ENCODE data around the gene CTDSP2.

Gene CTDSP2

GRCh38 chr12:57846577-57847319, at the start of gene CTDSP2:
Gene CTDSP2 (minus strand): TSS chr12:57846729. CDS start chr12:57846435, 294 bp downstream.
- H3K4me3 ChIP-seq (ENCODE audit: low read length in 2 of 2) = peak within 1 kb of the TSS; percentile 90 to 96
- peak within 1 kb of the TSS; percentile 97 to 98 for H3K27ac ChIP-seq (ENCODE audit: low read depth in 2 of 2, low read length in 2 of 2)
- peaks cover 0 to 3% of the 10 kb centered on the region in 2 donors for H3K36me3 ChIP-seq (ENCODE audit: control insufficient read depth in 2 of 2, insufficient read depth in 2 of 2, low read length in 2 of 2)
- no peaks in the 10 kb centered on the region for H3K9me3 ChIP-seq (ENCODE audit: control insufficient read depth in 2 of 2, low read length in 2 of 2)
- peak within 1 kb of the TSS; percentile 98 to 99 for H3K9ac ChIP-seq (ENCODE audit: low read depth in 1 of 2, low read length in 2 of 2)
- peaks cover 28 to 30% of the 10 kb centered on the region in 2 donors for H3K4me1 ChIP-seq (ENCODE audit: control insufficient read depth in 2 of 2, insufficient read depth in 2 of 2, low read length in 2 of 2)
- H3K27me3 ChIP-seq (ENCODE audit: control insufficient read depth in 2 of 2, insufficient read depth in 2 of 2, low read length in 2 of 2) = no peaks in the 10 kb centered on the region

GRCh38 chr12:57896115-57896433, 49.5 kb upstream of the CTDSP2 start:
- H3K9me3 ChIP-seq (ENCODE audit: control insufficient read depth in 2 of 2, low read length in 2 of 2) = no peaks in the 10 kb centered on the region
- H3K36me3 ChIP-seq (ENCODE audit: control insufficient read depth in 2 of 2, insufficient read depth in 2 of 2, low read length in 2 of 2) = no peaks in the 10 kb centered on the region
- peak overlapping the region; percentile 77 to 92 for H3K27ac ChIP-seq (ENCODE audit: low read depth in 2 of 2, low read length in 2 of 2)
- peak overlapping the region; percentile 60 to 69 for H3K4me3 ChIP-seq (ENCODE audit: low read length in 2 of 2)
- H3K27me3 ChIP-seq (ENCODE audit: control insufficient read depth in 2 of 2, insufficient read depth in 2 of 2, low read length in 2 of 2) = no peaks in the 10 kb centered on the region
- peak overlapping the region; percentile 68 to 89 for H3K9ac ChIP-seq (ENCODE audit: low read depth in 1 of 2, low read length in 2 of 2)
- peaks cover 54 to 68% of the 10 kb centered on the region in 2 donors for H3K4me1 ChIP-seq (ENCODE audit: control insufficient read depth in 2 of 2, insufficient read depth in 2 of 2, low read length in 2 of 2)

GRCh38 chr12:57895389-57896114, 49.0 kb upstream of the CTDSP2 start:
- no peaks in the 10 kb centered on the region for H3K9me3 ChIP-seq (ENCODE audit: control insufficient read depth in 2 of 2, low read length in 2 of 2)

GRCh38 chr12:57894399-57895292, 48.1 kb upstream of the CTDSP2 start:
- H3K9me3 ChIP-seq (ENCODE audit: control insufficient read depth in 2 of 2, low read length in 2 of 2) = no peaks in the 10 kb centered on the region
- no peaks in the 10 kb centered on the region for H3K36me3 ChIP-seq (ENCODE audit: control insufficient read depth in 2 of 2, insufficient read depth in 2 of 2, low read length in 2 of 2)
- H3K27ac ChIP-seq (ENCODE audit: low read depth in 2 of 2, low read length in 2 of 2) = peak overlapping the region; percentile 77 to 92
- peak overlapping the region; percentile 54 to 61 for H3K9ac ChIP-seq (ENCODE audit: low read depth in 1 of 2, low read length in 2 of 2)
- no peaks in the 10 kb centered on the region for H3K27me3 ChIP-seq (ENCODE audit: control insufficient read depth in 2 of 2, insufficient read depth in 2 of 2, low read length in 2 of 2)
- H3K4me1 ChIP-seq (ENCODE audit: control insufficient read depth in 2 of 2, insufficient read depth in 2 of 2, low read length in 2 of 2) = peaks cover 66 to 82% of the 10 kb centered on the region in 2 donors
- peak overlapping the region in 1 of 2 donors; percentile 52 for H3K4me3 ChIP-seq (ENCODE audit: low read length in 2 of 2)

More at GRCh38 chr12:57895389-57896114, 49.0 kb upstream of the CTDSP2 start:
- Histone ChIP-seq H3K4me1 (ENCODE audit: control insufficient read depth in 2 of 2, insufficient read depth in 2 of 2, low read length in 2 of 2) (peaks cover 57 to 73% of the 10 kb centered on the region in 2 donors), H3K36me3 (ENCODE audit: control insufficient read depth in 2 of 2, insufficient read depth in 2 of 2, low read length in 2 of 2) (no peaks in the 10 kb centered on the region), H3K27me3 (ENCODE audit: control insufficient read depth in 2 of 2, insufficient read depth in 2 of 2, low read length in 2 of 2) (no peaks in the 10 kb centered on the region), H3K4me3 (ENCODE audit: low read length in 2 of 2) (peak overlapping the region; percentile 60 to 69), H3K27ac (ENCODE audit: low read depth in 2 of 2, low read length in 2 of 2) (peak overlapping the region; percentile 77 to 92), H3K9ac (ENCODE audit: low read depth in 1 of 2, low read length in 2 of 2) (peak overlapping the region; percentile 68 to 89)

GRCh38 chr12:57893431-57894353, 47.2 kb upstream of the CTDSP2 start:
- Histone ChIP-seq H3K9me3 (ENCODE audit: control insufficient read depth in 2 of 2, low read length in 2 of 2) (no peaks in the 10 kb centered on the region), H3K4me3 (ENCODE audit: low read length in 2 of 2) (peak overlapping the region; percentile 29 to 52), H3K4me1 (ENCODE audit: control insufficient read depth in 2 of 2, insufficient read depth in 2 of 2, low read length in 2 of 2) (peaks cover 74 to 90% of the 10 kb centered on the region in 2 donors), H3K9ac (ENCODE audit: low read depth in 1 of 2, low read length in 2 of 2) (peak overlapping the region; percentile 54 to 61), H3K27me3 (ENCODE audit: control insufficient read depth in 2 of 2, insufficient read depth in 2 of 2, low read length in 2 of 2) (no peaks in the 10 kb centered on the region), H3K27ac (ENCODE audit: low read depth in 2 of 2, low read length in 2 of 2) (peak overlapping the region; percentile 77 to 92), H3K36me3 (ENCODE audit: control insufficient read depth in 2 of 2, insufficient read depth in 2 of 2, low read length in 2 of 2) (no peaks in the 10 kb centered on the region)

- Histone ChIP-seq H3K9ac (ENCODE audit: low read depth in 1 of 2, low read length in 2 of 2) (peak overlapping the region in 1 of 2 donors; percentile 54), H3K27ac (ENCODE audit: low read depth in 2 of 2, low read length in 2 of 2) (peak overlapping the region; percentile 77 to 92), H3K4me1 (ENCODE audit: control insufficient read depth in 2 of 2, insufficient read depth in 2 of 2, low read length in 2 of 2) (peaks cover 73 to 89% of the 10 kb centered on the region in 2 donors)
These were observed 45.9 kb upstream of the CTDSP2 start for GRCh38 chr12:57892232-57892972.

GRCh38 chr12:57891542-57892228, 45.2 kb upstream of the CTDSP2 start:
- Histone ChIP-seq H3K4me3 (ENCODE audit: low read length in 2 of 2) (no peak overlapping the region), H3K9me3 (ENCODE audit: control insufficient read depth in 2 of 2, low read length in 2 of 2) (no peaks in the 10 kb centered on the region), H3K36me3 (ENCODE audit: control insufficient read depth in 2 of 2, insufficient read depth in 2 of 2, low read length in 2 of 2) (no peaks in the 10 kb centered on the region), H3K27me3 (ENCODE audit: control insufficient read depth in 2 of 2, insufficient read depth in 2 of 2, low read length in 2 of 2) (no peaks in the 10 kb centered on the region), H3K9ac (ENCODE audit: low read depth in 1 of 2, low read length in 2 of 2) (peak overlapping the region in 1 of 2 donors; percentile 54), H3K4me1 (ENCODE audit: control insufficient read depth in 2 of 2, insufficient read depth in 2 of 2, low read length in 2 of 2) (peaks cover 71 to 91% of the 10 kb centered on the region in 2 donors), H3K27ac (ENCODE audit: low read depth in 2 of 2, low read length in 2 of 2) (peak overlapping the region; percentile 77 to 92)

More at GRCh38 chr12:57892232-57892972, 45.9 kb upstream of the CTDSP2 start:
- Histone ChIP-seq H3K27me3 (ENCODE audit: control insufficient read depth in 2 of 2, insufficient read depth in 2 of 2, low read length in 2 of 2) (no peaks in the 10 kb centered on the region), H3K9me3 (ENCODE audit: control insufficient read depth in 2 of 2, low read length in 2 of 2) (no peaks in the 10 kb centered on the region), H3K4me3 (ENCODE audit: low read length in 2 of 2) (peak overlapping the region in 1 of 2 donors; percentile 21), H3K36me3 (ENCODE audit: control insufficient read depth in 2 of 2, insufficient read depth in 2 of 2, low read length in 2 of 2) (no peaks in the 10 kb centered on the region)

- no peaks in the 10 kb centered on the region for H3K9me3 ChIP-seq (ENCODE audit: control insufficient read depth in 2 of 2, low read length in 2 of 2)
- H3K4me3 ChIP-seq (ENCODE audit: low read length in 2 of 2) = no peak overlapping the region
- no peaks in the 10 kb centered on the region for H3K36me3 ChIP-seq (ENCODE audit: control insufficient read depth in 2 of 2, insufficient read depth in 2 of 2, low read length in 2 of 2)
- H3K9ac ChIP-seq (ENCODE audit: low read depth in 1 of 2, low read length in 2 of 2) = peak overlapping the region; percentile 36 to 60
- H3K27me3 ChIP-seq (ENCODE audit: control insufficient read depth in 2 of 2, insufficient read depth in 2 of 2, low read length in 2 of 2) = no peaks in the 10 kb centered on the region
- H3K27ac ChIP-seq (ENCODE audit: low read depth in 2 of 2, low read length in 2 of 2) = peak overlapping the region; percentile 96 to 97
- H3K4me1 ChIP-seq (ENCODE audit: control insufficient read depth in 2 of 2, insufficient read depth in 2 of 2, low read length in 2 of 2) = peaks cover 62 to 85% of the 10 kb centered on the region in 2 donors
These were observed 43.9 kb upstream of the CTDSP2 start for GRCh38 chr12:57890191-57891115.

Data from mucosa of rectum (tissue), 2 donors.